K562 (cell line): ENCODE results near the gene MAGOHB. TPM values are rescaled to one million over a fixed set of nuclear protein-coding genes. Genes with fewer than 3 reads are reported as not detected.

ENCODE experiments used
- ATAC-seq: fragments of 200-7000 bp; cut with Tn5 transposase; 3 replicates; pipeline ENCODE4 v1.9.1; 2020; ENCODE audit warnings: moderate library complexity
- BruUV-seq: library from RNA; stranded (reverse); fragments of 400-500 nt; replicated peaks from 2 replicates; lab custom pipeline; 2021; lab: Mats Ljungman, UMichigan
- CTCF ChIA-PET: fragments of 300-600 bp; formaldehyde crosslinking; extraction: SDS; loops from one replicate; lab custom pipeline; 2021; ENCODE audit warnings: low intra/inter-chr PET ratio; lab: Yijun Ruan, JAX
- POLR2A ChIA-PET: fragments of 300-600, 350-650 bp; sonication (Branson Sonifier 250); formaldehyde crosslinking; extraction: SDS; loops from one replicate; lab custom pipeline; 2021; ENCODE audit warnings: antibody characterized with exemption, inconsistent platforms; lab: Yijun Ruan, JAX
- DNase-seq, 4 experiments: peaks; one replicate each; pipeline versions ENCODE4 v3.0.0 to v3.0.0-alpha.2; 2011 to 2018; ENCODE audit warnings: low spot score in 3 of 4, mixed read lengths in 3 of 4; ENCODE audit errors: extremely low read depth in 1 of 4
- FAIRE-seq: peaks from 2 replicates; lab custom pipeline; 2011; peaks lifted over from hg19 to GRCh38; lab: Jason Lieb, UNC
- H2AFZ ChIP-seq: 2 replicates; pipeline ENCODE4 v1.6.0; 2011; ENCODE audit warnings: low read depth, low read length, control low read depth, inconsistent platforms
- H3K27ac ChIP-seq: fragments of 200-600 bp; 3 replicates; pipeline ENCODE4 v1.8.0; 2011; ENCODE audit warnings: low read depth, mild to moderate bottlenecking, control low read depth, inconsistent platforms, low read length, moderate library complexity, mixed read lengths; ENCODE audit errors: extremely low read depth
- H3K27me3 ChIP-seq, 2 experiments: fragments of 300-600 bp in 1 of 2; 2 replicates in 1 of 2; 3 replicates in 1 of 2; pipeline versions ENCODE4 v1.6.0 to v1.8.0; 2011; ENCODE audit warnings: inconsistent platforms in 2 of 2, low read length in 2 of 2, mild to moderate bottlenecking in 1 of 2, mixed read lengths in 1 of 2, moderate library complexity in 1 of 2; ENCODE audit not compliant: control insufficient read depth in 2 of 2, insufficient read depth in 2 of 2
- H3K36me3 ChIP-seq: fragments of 300-600 bp; 3 replicates; pipeline ENCODE4 v1.8.0; 2011; ENCODE audit warnings: mild to moderate bottlenecking, low read length, inconsistent platforms; ENCODE audit not compliant: control insufficient read depth, insufficient read depth
- H3K4me1 ChIP-seq, 2 experiments: fragments of 200-600 bp in 1 of 2; replicated peaks in 1 of 2; 2 replicates in 1 of 2; 3 replicates in 1 of 2; pipeline versions ENCODE4 v1.5.1 to v1.8.0; 2011; ENCODE audit warnings: inconsistent platforms in 2 of 2, low read length in 2 of 2, mild to moderate bottlenecking in 1 of 2, mixed read lengths in 1 of 2, moderate library complexity in 1 of 2; ENCODE audit not compliant: control insufficient read depth in 2 of 2, insufficient read depth in 2 of 2
- H3K4me2 ChIP-seq: 2 replicates; pipeline ENCODE4 v1.6.1; 2011; ENCODE audit warnings: low read length, control low read depth, inconsistent platforms, mixed read lengths; ENCODE audit not compliant: insufficient read depth
- H3K4me3 ChIP-seq: fragments of 200-600 bp; sonication (generic), shearing (Covaris generic); 2 replicates; pipeline ENCODE4 v1.5.1; 2016; ENCODE audit warnings: control low read depth, inconsistent platforms
- H3K79me2 ChIP-seq: fragments of 200-600 bp; 3 replicates; pipeline ENCODE4 v1.8.0; 2011; ENCODE audit warnings: low read length, inconsistent platforms; ENCODE audit not compliant: control insufficient read depth, insufficient read depth
- H3K9ac ChIP-seq, 2 experiments: 2 replicates each; pipeline versions ENCODE4 v1.6.0 to v1.6.1; 2011; ENCODE audit warnings: low read depth in 2 of 2, low read length in 2 of 2, control low read depth in 1 of 2, inconsistent platforms in 1 of 2, mild to moderate bottlenecking in 1 of 2, mixed read lengths in 1 of 2; ENCODE audit not compliant: insufficient read depth in 1 of 2
- H3K9me1 ChIP-seq: one replicate; pipeline ENCODE4 v1.6.0; 2011; ENCODE audit warnings: inconsistent platforms, mild to moderate bottlenecking, low read length, moderate library complexity; ENCODE audit not compliant: control insufficient read depth, insufficient read depth
- H3K9me3 ChIP-seq: replicated peaks from 2 replicates; pipeline ENCODE4 v1.5.1; 2011; ENCODE audit warnings: low read depth, low read length, inconsistent platforms; ENCODE audit not compliant: control insufficient read depth, insufficient read depth
- H4K20me1 ChIP-seq: replicated peaks from 2 replicates; pipeline ENCODE4 v1.6.1; 2011; ENCODE audit warnings: low read length, inconsistent platforms, mixed read lengths; ENCODE audit not compliant: control insufficient read depth, insufficient read depth
- CHAMP1 ChIP-seq: fragments of 450-650 bp; IDR thresholded peaks from 2 replicates; pipeline ENCODE4 v1.6.1; 2016; ENCODE audit warnings: mild to moderate bottlenecking
- HNRNPK ChIP-seq: fragments of 200-400 bp; formaldehyde crosslinking; IDR thresholded peaks from one replicate; pipeline ENCODE4 v1.6.1; 2018; ENCODE audit warnings: mild to moderate bottlenecking, low read depth, low read length; ENCODE audit not compliant: poor library complexity, severe bottlenecking
- HOXB6 ChIP-seq: fragments of 250-450 bp; sonication (Bioruptor Pico); IDR thresholded peaks from 2 replicates; pipeline ENCODE4 v1.5.1; 2022; ENCODE audit warnings: mild to moderate bottlenecking, borderline replicate concordance
- MAFK ChIP-seq: IDR thresholded peaks from 2 replicates; pipeline ENCODE4 v1.6.1; 2011; ENCODE audit warnings: low read length, improper control_type of control experiment
- PATZ1 ChIP-seq: fragments of 250-450 bp; sonication (Bioruptor Pico); IDR thresholded peaks from 2 replicates; pipeline ENCODE4 v1.5.0; 2020; ENCODE audit warnings: mild to moderate bottlenecking, borderline replicate concordance
- SOX6 ChIP-seq: fragments of 450-650 bp; IDR thresholded peaks from 2 replicates; pipeline ENCODE4 v1.6.1; 2014; ENCODE audit warnings: mild to moderate bottlenecking
- TAF15 ChIP-seq: fragments of 200-400 bp; formaldehyde crosslinking; IDR thresholded peaks from 2 replicates; pipeline ENCODE4 v1.6.1; 2017; ENCODE audit warnings: mild to moderate bottlenecking, low read depth, low read length, moderate library complexity
- USF1 ChIP-seq: sonication (generic); formaldehyde crosslinking; IDR thresholded peaks from 2 replicates; pipeline ENCODE4 v1.9.0; 2022; ENCODE audit warnings: mild to moderate bottlenecking, missing genetic modification reagents
- ZNF318 ChIP-seq, 2 experiments: fragments of 450-650 bp; IDR thresholded peaks; 2 replicates each; pipeline ENCODE4 v1.6.1; 2016; ENCODE audit warnings: mild to moderate bottlenecking in 2 of 2, borderline replicate concordance in 1 of 2, low read depth in 1 of 2, moderate library complexity in 1 of 2
- in situ Hi-C: fragments of 300-500 bp; cut with MboI; formaldehyde crosslinking; loops from 4 replicates; pipeline ENCODE4 v1.15.0; 2018; ENCODE audit warnings: inconsistent platforms, mixed read lengths
- intact Hi-C: fragments of 100-400 bp; cut with micrococcal nuclease; formaldehyde crosslinking; loops from 2 replicates; pipeline ENCODE4 v1.14.2; 2022
- polyA plus RNA-seq, 8 experiments: library from polyadenylated mRNA; depleted of rRNA in 4 of 8; stranded (reverse) in 5 of 8; unstranded in 3 of 8; fragments of >200 nt; fragmentation: Nextera tagmentation in 2 of 8; fragmentation: Illumina TruSeq in 1 of 8; extraction: Ambion mirVana in 2 of 8; extraction: Trizol in 1 of 8; gene quantifications; 2 replicates each; pipeline versions ENCODE4 v1.2.1 to v1.2.3, GENCODE V29; 2011 to 2014; ENCODE audit warnings: inconsistent platforms in 1 of 8, missing spikeins in 1 of 8
- total RNA-seq, 7 experiments: library from RNA; depleted of rRNA in 6 of 7; stranded (reverse); fragments of >200 nt in 6 of 7; fragmentation: Illumina TruSeq in 2 of 7; extraction: Trizol in 2 of 7; gene quantifications; 2 replicates each; pipeline versions ENCODE4 v1.2.1 to v1.2.3, GENCODE V29; 2011 to 2021; ENCODE audit warnings: low replicate concordance in 1 of 7

MAGOHB gene
- total and polyA plus RNA-seq, 9 of the 15 experiments (the other 6 are each of a cell fraction or from before 2014, with no cell fraction given) = 34.5 to 177 (median 85.4) TPM

- ATAC-seq = no peak
- no TSS peak for BruUV-seq
- POLR2A ChIA-PET = no interaction called here
- no peaks in the 10 kb centered on the region for H3K27me3 ChIP-seq
- H4K20me1 ChIP-seq = no peaks in the 10 kb centered on the region
- H3K36me3 ChIP-seq = no peaks in the 10 kb centered on the region
- H3K9me3 ChIP-seq = no peaks in the 10 kb centered on the region
- H3K4me3 ChIP-seq = no peak overlapping the region
- no peak overlapping the region for H3K4me2 ChIP-seq
- no peak overlapping the region for H3K27ac ChIP-seq
- no peaks in the 10 kb centered on the region for H3K9me1 ChIP-seq
- H3K4me1 ChIP-seq = no peaks in the 10 kb centered on the region
- intact Hi-C loops = no loop called here
- no peaks in the 10 kb centered on the region for H3K79me2 ChIP-seq
- H2AFZ ChIP-seq = no peak overlapping the region
- DNase-seq = no peak
- CTCF ChIA-PET = no interaction called here
- no peak overlapping the region for H3K9ac ChIP-seq
- in situ Hi-C loops = no loop called here
- no peak for FAIRE-seq
- TF ChIP-seq USF1 (CRISPR knock-in tag) (no peak), TAF15 (no peak), ZNF318 (IDR thresholded peaks at IDR 0.05; ENCODE audit: borderline replicate concordance in 1 of 2, low read depth in 1 of 2) (no peak), CHAMP1 (no peak), SOX6 (no peak), HNRNPK (no peak), HOXB6 (CRISPR knock-in tag) (no peak), PATZ1 (CRISPR knock-in tag) (no peak), MAFK (no peak)
Observed at GRCh38 chr12:10632226-10632625, 18.8 kb upstream of the MAGOHB start.
